NCI-H345 treated with DMSO at 0.1 percent for 48 hours (cell line): ENCODE data around the gene C1QTNF5.
A peak's percentile ranks its signal among the peaks of the same experiment; 100 is the strongest.

ENCODE experiments used
- DNase-seq: peaks from one replicate; lab custom pipeline; 2025; ENCODE audit not compliant: unreplicated experiment; lab: John Stamatoyannopoulos, UW

C1QTNF5 gene

GRCh38 chr11:119359365-119360214 is 18.9 kb upstream of the C1QTNF5 start:
- no peak for DNase-seq

DNA sequence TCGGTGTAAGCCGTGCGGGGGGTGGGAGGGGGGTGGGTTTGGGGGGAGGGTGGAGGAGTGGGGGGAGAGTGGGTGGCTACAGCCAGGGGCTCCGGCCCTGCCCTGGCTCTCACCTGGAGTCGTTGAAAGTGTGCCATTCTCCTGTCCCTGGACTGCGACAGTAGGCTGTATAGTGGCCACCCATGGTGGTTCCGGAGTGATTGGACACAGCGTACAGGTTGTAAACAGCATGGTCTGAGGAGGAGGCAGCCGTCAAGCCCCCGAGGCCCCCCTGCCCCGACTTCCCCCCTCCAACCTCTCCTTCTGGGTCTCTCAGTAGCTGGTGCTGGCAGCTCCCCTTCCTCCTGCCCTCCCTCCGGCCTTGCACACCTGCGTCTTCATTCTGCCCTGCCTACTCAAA is 16.4 kb upstream of the C1QTNF5 start:
- no peak for DNase-seq

DNA sequence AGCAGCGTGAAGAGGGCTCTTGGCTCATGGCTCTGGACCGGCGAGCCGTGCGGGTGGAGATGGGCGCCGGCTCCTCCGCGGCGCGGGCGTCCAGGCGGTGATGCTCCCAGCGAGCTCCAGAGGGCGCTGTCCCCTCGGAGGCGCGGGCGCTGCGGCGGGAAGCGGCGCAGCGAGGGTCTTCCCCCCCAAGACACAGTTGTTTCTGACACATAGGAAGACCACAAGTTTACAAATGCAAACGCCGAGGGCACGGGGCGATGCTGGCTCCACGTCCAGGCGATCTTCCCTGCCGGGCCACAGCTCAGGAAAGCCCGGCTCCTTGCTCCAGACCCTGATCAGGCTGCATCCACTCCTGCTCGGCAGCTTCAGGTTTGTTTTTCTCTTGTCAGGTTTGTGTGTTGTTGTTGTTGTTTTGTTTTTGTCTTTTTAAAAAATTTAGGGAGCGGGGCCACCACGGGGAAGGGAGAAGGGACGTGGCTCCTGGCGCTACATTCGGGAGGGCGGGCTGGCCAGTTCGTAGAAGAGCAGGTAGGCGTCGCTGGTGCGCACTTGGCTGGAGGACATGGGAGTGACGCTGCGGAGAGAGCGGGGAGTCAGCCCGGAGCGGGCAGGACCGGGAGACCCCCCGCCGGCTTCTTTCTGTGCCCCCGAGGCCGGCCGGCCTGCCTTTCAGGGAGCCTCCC is 15.8 kb upstream of the C1QTNF5 start:
- no peak for DNase-seq

GRCh38 chr11:119355091-119355843 is 14.6 kb upstream of the C1QTNF5 start:
- no peak for DNase-seq

DNA sequence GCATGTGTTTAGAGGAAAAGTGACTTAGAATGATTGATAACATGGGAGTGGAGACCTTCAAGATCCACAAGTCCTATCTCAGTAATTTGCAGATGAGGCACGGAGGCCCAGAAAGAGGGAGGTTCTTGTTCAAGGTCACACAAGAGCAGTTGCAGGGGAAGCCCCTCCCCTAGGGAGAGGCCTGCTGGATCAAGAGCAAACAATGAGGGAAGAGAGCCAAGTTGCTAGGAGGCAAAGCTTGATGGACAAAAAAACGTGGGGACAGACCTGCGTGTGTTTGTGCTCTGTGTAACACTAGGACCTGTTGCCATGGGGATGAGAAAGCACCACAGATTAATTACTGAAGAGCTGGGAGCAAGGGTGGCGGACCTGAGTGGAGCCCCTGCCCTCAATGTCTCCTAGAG is 12.2 kb upstream of the C1QTNF5 start:
- peak; percentile 60 for DNase-seq

DNA sequence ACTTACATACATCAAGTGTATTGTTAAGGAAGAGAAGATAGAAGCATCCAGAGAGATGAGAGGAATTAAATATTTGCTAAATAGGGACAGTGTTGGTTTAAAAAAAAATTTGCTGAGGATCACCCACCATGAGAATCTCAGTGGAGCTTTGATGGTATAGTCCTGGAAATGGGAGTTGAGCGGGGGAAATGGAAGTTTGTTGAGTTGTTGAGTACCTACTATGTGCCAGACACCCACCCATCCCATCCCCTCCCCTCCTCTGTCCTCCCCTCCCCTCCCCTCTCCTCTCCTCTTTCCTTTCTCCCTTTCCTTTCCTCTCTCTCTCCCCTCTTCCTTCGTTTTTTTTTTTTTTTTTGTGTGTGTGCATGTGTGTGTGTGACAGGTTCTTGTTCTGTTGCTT is 10.5 kb upstream of the C1QTNF5 start:
- no peak for DNase-seq

DNA sequence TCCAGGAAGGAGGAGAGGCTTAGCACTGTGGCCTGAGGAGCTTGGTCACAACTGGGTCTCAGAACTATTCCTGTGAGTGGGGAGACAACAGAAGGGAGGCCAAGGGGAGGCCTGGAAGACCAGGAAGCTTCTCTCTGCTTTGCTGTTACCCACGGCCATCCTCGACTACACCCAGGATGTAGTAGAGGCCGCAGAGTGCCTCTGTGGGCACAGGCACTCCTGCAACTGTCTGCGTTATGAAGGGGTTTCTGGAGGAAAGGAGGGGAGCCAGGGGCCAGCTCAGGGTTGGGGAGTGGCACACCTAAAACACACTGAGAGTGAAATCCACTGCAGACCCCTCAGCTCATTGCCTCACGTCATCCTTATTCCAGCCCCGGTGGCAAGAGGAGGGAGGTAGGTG is 9.6 kb upstream of the C1QTNF5 start:
- DNase-seq: no peak

DNA sequence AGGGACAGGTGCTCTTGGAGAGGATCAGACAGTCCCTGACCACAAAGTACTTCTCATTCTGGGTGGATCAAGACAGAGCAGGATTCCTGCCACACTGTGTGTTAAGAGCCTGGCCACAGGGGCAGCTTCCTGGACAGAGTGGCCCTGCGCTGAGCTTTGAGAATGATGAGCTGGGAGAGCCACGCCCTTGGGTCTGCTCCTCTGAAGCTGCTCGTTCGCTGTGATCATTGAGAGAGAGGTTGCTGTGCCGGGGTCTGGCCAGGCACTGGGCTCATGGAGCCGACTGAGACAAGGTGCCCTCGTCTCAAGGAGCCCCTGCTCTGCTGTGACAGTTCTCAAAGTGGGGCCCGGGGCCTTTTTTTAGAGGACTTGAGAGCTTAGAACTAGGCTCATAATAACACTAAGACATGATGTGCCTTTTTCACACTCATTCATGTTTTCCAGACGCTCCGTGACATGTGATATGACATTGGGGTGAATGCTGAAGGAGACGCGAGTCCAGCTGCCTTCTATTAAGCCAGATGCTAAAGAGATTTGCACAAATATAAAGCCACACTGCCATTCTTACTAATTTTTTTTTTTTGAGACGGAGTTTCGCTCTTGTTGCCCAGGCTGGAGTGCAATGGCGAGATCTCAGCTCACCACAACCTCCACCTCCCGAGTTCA is 7.4 kb upstream of the C1QTNF5 start:
- DNase-seq: no peak

DNA sequence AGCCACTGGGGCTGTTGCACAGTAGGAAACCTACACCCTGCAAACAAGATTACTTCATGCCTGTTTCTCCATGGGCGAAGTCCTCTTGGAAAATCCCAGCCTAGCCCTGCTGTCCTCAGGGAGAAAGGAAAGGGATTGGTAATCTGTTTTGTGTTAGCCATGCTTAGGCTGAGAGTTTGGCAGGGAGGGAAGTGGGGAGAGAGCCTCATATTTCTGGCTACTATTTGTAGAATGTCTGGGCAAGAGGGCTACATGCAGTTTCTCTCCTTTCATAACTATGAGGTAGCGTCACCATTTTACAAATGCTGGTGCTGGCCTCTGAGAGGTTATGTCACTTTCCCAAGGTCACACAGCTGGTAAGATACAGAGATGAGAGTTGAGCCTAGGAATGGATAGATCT is 6.6 kb upstream of the C1QTNF5 start:
- no peak for DNase-seq

GRCh38 chr11:119346605-119347004 is 5.9 kb upstream of the C1QTNF5 start, which contains the start of gene MFRP:
MFRP (minus strand) TSS chr11:119346705; CDS start chr11:119346513, 192 bp downstream.
- DNase-seq: no peak

DNA sequence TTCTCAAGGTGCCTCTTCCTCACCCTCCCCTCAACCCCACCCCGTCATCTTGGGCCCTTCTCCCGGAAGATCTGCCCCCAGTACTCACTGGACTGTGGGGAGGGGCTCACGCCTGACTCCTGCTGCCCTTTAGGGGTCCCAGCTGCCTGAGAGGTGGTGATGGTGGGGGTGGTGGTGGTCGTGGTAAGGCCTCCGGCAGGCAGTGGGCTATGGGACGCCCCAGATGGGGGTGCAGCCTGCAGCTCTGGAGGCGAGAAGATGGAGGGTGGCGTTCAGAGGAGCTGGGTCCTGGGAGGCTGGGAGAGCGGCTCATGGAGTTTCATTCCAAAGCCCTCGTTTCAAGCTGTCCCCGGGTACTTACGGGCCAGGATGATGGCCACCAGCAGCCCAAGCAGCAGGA is 5.0 kb upstream of the C1QTNF5 start:
- DNase-seq: no peak

GRCh38 chr11:119344291-119345010 is 3.8 kb upstream of the C1QTNF5 start:
- no peak for DNase-seq

DNA sequence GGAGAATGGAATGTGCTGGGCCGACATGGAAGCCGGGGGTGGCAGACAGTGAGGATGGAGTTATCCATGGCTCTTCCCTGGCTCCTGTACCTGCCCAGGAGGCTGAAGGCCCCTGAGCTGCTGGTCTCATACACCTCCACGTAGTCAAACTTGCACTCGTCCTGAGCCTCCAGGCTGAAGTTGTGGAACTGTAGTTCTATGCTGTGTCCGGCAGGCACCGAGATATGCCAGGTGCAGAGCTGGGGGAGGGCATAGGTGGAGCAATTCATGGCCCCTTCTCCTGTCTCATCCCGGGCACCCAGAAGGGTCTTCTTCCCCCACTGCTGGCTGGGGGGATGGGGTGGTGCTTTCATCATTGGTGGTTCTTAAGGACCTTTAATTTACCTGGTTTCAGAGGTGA is 3.0 kb upstream of the C1QTNF5 start:
- DNase-seq: no peak

DNA sequence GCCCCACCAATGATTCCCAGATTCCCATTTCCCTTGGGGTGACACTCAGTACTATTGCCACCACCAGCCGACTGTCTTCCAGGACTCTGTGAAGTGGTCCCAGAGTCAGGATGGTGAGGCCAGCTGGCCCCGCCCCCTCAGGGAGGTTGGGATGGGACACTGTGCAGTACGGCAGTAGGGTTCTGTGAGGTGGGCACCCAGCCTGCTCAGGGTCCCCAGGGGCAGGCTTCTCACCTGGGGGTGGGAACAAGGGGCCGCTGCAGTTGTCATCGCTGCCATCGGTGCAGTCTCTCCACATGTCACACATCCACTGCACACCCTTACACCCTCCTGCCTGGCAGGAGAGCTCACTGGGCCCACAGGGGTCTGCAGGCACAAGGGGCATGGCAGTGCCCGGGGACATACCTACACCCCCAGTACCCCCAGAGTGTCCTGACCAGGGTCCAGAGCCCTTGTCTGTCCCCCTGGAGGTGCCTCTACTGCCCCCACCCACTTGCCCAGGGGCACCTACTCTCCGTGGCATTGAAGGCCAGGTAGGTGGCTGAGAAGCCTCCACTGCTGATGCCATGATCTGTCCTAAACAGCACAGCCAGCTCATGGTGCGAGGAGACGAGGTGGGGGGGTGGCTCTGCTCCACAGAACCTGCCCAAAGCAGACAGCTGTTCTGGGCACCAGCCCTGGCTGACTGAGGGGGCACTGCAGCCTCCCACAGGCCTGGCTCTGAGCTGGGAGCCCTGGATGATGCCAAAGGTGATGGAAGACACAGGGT is 1.9 kb upstream of the C1QTNF5 start:
- DNase-seq: no peak

- no peak for DNase-seq
Measured at GRCh38 chr11:119342023-119342300, 1.3 kb upstream of the C1QTNF5 start.

DNA sequence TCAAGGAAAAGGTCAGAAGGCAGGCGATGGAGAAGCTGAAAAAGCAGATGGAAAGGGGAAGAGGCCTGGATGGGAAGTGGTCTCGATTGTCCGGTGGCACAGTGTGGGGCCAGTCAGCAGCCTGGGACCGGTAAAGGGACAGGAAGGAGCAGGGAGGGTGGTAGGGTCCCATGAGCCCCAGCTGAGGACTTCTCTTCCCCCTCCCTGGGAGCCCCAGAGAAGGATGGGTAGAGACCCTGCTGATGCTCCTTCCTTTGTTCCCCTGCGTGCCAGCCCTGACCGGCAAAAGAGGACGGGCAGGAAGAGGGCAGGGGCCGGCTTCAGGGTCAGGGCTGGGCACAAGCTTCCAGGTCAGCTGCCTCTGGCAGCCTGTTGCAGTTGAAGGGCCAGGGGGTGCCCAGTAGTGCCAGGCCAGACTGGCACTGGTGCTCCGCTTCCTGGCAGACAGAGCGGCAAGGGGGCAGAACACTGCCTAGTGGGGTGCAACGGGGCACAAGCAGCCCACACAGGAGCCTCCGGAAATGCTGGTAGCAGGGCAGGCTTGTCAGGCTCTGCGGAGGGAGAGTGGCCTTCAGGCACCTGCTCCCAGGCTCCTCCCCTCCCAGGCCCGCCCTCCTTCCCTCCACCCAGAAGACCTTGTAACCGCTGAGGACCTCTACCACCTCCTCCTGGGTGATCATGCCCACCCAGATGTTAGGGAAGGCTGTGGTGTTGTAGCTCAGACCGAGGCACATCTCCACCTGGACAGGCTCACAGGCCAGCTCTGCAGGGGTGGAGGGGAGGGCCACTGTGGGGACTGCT is 739 bp upstream of the C1QTNF5 start:
- no peak for DNase-seq

GRCh38 chr11:119339589-119340334 is 921 bp downstream of the C1QTNF5 start:
- DNase-seq: no peak

- no peak for DNase-seq
Measured at GRCh38 chr11:119338965-119339588, 1.6 kb downstream of the C1QTNF5 start.
